ENCODE results near the gene NEK4. TPM values are rescaled to one million over a fixed set of nuclear protein-coding genes. Genes with fewer than 3 reads are reported as not detected.

The NEK4 gene
- polyA plus RNA-seq, 1 of the 3 experiments (the other 2 are of a cell fraction), result 8.8 TPM

- Histone ChIP-seq H2AFZ (ENCODE audit: low read depth) (peak within 1 kb of the TSS; percentile 68), H3K4me1 (ENCODE audit: control insufficient read depth in 1 of 2, insufficient read depth in 2 of 2, low read depth in 1 of 2, low read length in 1 of 2) (peaks cover 0 to 13% of the 10 kb centered on the region in 2 experiments; a peak in 2 of 4 replicates), H3K79me2 (ENCODE audit: insufficient read depth) (peaks cover 93% of the 10 kb centered on the region), H3K4me3 (ENCODE audit: low read depth in 2 of 2, low read length in 1 of 2) (peak within 1 kb of the TSS; percentile 88 to 95), H3F3A (replicated peaks; ENCODE audit: insufficient read depth) (peaks cover 23% of the 10 kb centered on the region), H3K9ac (peak within 1 kb of the TSS; percentile 96), H3K36me3 (replicated peaks in 1 of 2; ENCODE audit: control insufficient read depth in 1 of 2, insufficient read depth in 2 of 2, low read length in 1 of 2) (peaks cover 44 to 50% of the 10 kb centered on the region in 2 experiments), H3K9me3 (no peaks in the 10 kb centered on the region), H3K9me2 (no peaks in the 10 kb centered on the region), H3K27ac (ENCODE audit: low read depth in 2 of 2, low read length in 1 of 2) (peak within 1 kb of the TSS; percentile 86 to 93), H3K27me3 (ENCODE audit: insufficient read depth) (no peaks in the 10 kb centered on the region), H4K20me1 (ENCODE audit: insufficient read depth) (no peaks in the 10 kb centered on the region), H3K4me2 (peak within 1 kb of the TSS; percentile 80)
- ChIA-PET POLR2A (interaction anchor here (0.8 kb wide), 1 partner anchor 150 kb away, joined by 4 read pairs; the partner anchor contains the start of gene UQCC5), CTCF (interaction anchor here (0.9 to 1.4 kb wide), 3 partner anchors 12 to 274 kb away, joined by 3 to 5 read pairs (median 3); partner anchors contain the start of genes GLT8D1 and SPCS1)
- 1% methylated on average over 46 of the region's 82 CpGs for WGBS (ENCODE audit: low lambda C conversion rate)
- peak; percentile 95 for DNase-seq
- TF ChIP-seq JUND (IDR thresholded peaks at IDR 0.05) (no peak), RAD21 (IDR thresholded peaks at IDR 0.05; ENCODE audit: low read length) (no peak), GATA2 (CRISPR knock-in tag; IDR thresholded peaks at IDR 0.05) (no peak), SMC3 (IDR thresholded peaks at IDR 0.05; ENCODE audit: low read depth, low read length) (no peak), YY1 (IDR thresholded peaks at IDR 0.05; ENCODE audit: low read depth) (no peak), RFX5 (IDR thresholded peaks at IDR 0.05; ENCODE audit: low read length) (no peak; the same call in 1 of the 2 replicates), CHD2 (IDR thresholded peaks at IDR 0.05; ENCODE audit: low read length, partially characterized antibody) (peak; percentile 58), RXRA (IDR thresholded peaks at IDR 0.05; ENCODE audit: borderline replicate concordance, low read depth) (no peak), MEF2A (IDR thresholded peaks at IDR 0.05; ENCODE audit: borderline replicate concordance, low read depth) (no peak), FOXM1 (IDR thresholded peaks at IDR 0.05; ENCODE audit: low read depth) (no peak), FOXJ3 (CRISPR knock-in tag; IDR thresholded peaks at IDR 0.05) (0 out of 2 replicates have a peak, but pooled peaks have one; percentile 13), GABPA (IDR thresholded peaks at IDR 0.05; ENCODE audit: low read depth) (no peak), PBX3 (IDR thresholded peaks at IDR 0.05) (no peak), EP300 (IDR thresholded peaks at IDR 0.05; ENCODE audit: borderline replicate concordance in 1 of 2, low read depth in 1 of 2, low read length in 1 of 2) (no peak), TCF12 (IDR thresholded peaks at IDR 0.05) (peak; percentile 17; the same call in 1 of the 2 replicates), ELF1 (IDR thresholded peaks at IDR 0.05) (0 out of 2 replicates have a peak, but pooled peaks have one; percentile 45), FOSL2 (IDR thresholded peaks at IDR 0.05; ENCODE audit: borderline replicate concordance, low read depth) (no peak), TEAD4 (IDR thresholded peaks at IDR 0.05; ENCODE audit: borderline replicate concordance, insufficient read depth) (no peak), MAX (IDR thresholded peaks at IDR 0.05; ENCODE audit: low read depth) (peak; percentile 100), MXI1 (IDR thresholded peaks at IDR 0.05; ENCODE audit: low read depth, low read length) (peak; percentile 100), SIN3A (IDR thresholded peaks at IDR 0.05; ENCODE audit: borderline replicate concordance, low read depth, low read length) (peak; percentile 99), NRF1 (IDR thresholded peaks at IDR 0.05; ENCODE audit: low read depth, low read length) (peak; percentile 61)
- TF ChIP-seq, protein P1, sequence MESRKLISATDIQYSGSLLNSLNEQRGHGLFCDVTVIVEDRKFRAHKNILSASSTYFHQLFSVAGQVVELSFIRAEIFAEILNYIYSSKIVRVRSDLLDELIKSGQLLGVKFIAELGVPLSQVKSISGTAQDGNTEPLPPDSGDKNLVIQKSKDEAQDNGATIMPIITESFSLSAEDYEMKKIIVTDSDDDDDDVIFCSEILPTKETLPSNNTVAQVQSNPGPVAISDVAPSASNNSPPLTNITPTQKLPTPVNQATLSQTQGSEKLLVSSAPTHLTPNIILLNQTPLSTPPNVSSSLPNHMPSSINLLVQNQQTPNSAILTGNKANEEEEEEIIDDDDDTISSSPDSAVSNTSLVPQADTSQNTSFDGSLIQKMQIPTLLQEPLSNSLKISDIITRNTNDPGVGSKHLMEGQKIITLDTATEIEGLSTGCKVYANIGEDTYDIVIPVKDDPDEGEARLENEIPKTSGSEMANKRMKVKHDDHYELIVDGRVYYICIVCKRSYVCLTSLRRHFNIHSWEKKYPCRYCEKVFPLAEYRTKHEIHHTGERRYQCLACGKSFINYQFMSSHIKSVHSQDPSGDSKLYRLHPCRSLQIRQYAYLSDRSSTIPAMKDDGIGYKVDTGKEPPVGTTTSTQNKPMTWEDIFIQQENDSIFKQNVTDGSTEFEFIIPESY (IDR thresholded peaks at IDR 0.05; ENCODE audit: borderline replicate concordance, low read depth), result 0 out of 2 replicates have a peak, but pooled peaks have one; percentile 38
- TF ChIP-seq, protein P2, sequence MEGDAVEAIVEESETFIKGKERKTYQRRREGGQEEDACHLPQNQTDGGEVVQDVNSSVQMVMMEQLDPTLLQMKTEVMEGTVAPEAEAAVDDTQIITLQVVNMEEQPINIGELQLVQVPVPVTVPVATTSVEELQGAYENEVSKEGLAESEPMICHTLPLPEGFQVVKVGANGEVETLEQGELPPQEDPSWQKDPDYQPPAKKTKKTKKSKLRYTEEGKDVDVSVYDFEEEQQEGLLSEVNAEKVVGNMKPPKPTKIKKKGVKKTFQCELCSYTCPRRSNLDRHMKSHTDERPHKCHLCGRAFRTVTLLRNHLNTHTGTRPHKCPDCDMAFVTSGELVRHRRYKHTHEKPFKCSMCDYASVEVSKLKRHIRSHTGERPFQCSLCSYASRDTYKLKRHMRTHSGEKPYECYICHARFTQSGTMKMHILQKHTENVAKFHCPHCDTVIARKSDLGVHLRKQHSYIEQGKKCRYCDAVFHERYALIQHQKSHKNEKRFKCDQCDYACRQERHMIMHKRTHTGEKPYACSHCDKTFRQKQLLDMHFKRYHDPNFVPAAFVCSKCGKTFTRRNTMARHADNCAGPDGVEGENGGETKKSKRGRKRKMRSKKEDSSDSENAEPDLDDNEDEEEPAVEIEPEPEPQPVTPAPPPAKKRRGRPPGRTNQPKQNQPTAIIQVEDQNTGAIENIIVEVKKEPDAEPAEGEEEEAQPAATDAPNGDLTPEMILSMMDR (IDR thresholded peaks at IDR 0.05), result no peak
- TF ChIP-seq, protein P3, sequence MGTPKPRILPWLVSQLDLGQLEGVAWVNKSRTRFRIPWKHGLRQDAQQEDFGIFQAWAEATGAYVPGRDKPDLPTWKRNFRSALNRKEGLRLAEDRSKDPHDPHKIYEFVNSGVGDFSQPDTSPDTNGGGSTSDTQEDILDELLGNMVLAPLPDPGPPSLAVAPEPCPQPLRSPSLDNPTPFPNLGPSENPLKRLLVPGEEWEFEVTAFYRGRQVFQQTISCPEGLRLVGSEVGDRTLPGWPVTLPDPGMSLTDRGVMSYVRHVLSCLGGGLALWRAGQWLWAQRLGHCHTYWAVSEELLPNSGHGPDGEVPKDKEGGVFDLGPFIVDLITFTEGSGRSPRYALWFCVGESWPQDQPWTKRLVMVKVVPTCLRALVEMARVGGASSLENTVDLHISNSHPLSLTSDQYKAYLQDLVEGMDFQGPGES (IDR thresholded peaks at IDR 0.05; ENCODE audit: low read depth, low read length), result no peak
- TF ChIP-seq, protein P4, sequence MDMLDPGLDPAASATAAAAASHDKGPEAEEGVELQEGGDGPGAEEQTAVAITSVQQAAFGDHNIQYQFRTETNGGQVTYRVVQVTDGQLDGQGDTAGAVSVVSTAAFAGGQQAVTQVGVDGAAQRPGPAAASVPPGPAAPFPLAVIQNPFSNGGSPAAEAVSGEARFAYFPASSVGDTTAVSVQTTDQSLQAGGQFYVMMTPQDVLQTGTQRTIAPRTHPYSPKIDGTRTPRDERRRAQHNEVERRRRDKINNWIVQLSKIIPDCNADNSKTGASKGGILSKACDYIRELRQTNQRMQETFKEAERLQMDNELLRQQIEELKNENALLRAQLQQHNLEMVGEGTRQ (IDR thresholded peaks at IDR 0.05; ENCODE audit: borderline replicate concordance, low read depth, low read length), result no peak
These were observed 84.7 kb downstream of the NEK4 start, which contains the start of the genes GNL3 and PBRM1 for GRCh38 chr3:52685709-52686691. GNL3 (plus strand) TSS chr3:52686032; CDS start chr3:52686093, 61 bp downstream. PBRM1 (minus strand) TSS chr3:52685913.
